Sigmoid colon (tissue), 4 donors: ENCODE results near the gene HIVEP3.

Experiments used
- POLR2AphosphoS5 ChIP-seq, 4 donors: sonication (generic); formaldehyde crosslinking; IDR thresholded peaks; one replicate each; pipeline ENCODE4 v1.6.1; 2017; ENCODE audit warnings: antibody characterized with exemption in 4 of 4
- TF ChIP-seq, protein P1 (sequence below), 4 experiments: fragments of 450-650 bp in 3 of 4; fragments of 200-600 bp in 1 of 4; IDR thresholded peaks; one replicate each; pipeline ENCODE4 v1.5.1; 2016 to 2019; ENCODE audit warnings: antibody characterized with exemption in 4 of 4, mild to moderate bottlenecking in 3 of 4, moderate library complexity in 2 of 4

- TF ChIP-seq, protein P1, sequence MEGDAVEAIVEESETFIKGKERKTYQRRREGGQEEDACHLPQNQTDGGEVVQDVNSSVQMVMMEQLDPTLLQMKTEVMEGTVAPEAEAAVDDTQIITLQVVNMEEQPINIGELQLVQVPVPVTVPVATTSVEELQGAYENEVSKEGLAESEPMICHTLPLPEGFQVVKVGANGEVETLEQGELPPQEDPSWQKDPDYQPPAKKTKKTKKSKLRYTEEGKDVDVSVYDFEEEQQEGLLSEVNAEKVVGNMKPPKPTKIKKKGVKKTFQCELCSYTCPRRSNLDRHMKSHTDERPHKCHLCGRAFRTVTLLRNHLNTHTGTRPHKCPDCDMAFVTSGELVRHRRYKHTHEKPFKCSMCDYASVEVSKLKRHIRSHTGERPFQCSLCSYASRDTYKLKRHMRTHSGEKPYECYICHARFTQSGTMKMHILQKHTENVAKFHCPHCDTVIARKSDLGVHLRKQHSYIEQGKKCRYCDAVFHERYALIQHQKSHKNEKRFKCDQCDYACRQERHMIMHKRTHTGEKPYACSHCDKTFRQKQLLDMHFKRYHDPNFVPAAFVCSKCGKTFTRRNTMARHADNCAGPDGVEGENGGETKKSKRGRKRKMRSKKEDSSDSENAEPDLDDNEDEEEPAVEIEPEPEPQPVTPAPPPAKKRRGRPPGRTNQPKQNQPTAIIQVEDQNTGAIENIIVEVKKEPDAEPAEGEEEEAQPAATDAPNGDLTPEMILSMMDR (IDR thresholded peaks at IDR 0.05), result peak in 2 of 4 experiments; percentile 9 to 31
- TF ChIP-seq POLR2AphosphoS5 (IDR thresholded peaks at IDR 0.05), result no peak
Observed at GRCh38 chr1:41918450-41919043, at the start of gene HIVEP3.
